Muscle layer of duodenum (tissue), 2 donors: ENCODE measurements around the gene UTS2R.

ENCODE experiments used
- H3K27ac ChIP-seq: one replicate; pipeline ENCODE4 v1.7.0; 2013; ENCODE audit warnings: mild to moderate bottlenecking, low read length
- H3K27me3 ChIP-seq: one replicate; pipeline ENCODE4 v1.7.0; 2013; ENCODE audit warnings: low read depth, mild to moderate bottlenecking, control low read depth, low read length
- H3K36me3 ChIP-seq, 2 donors: one replicate each; pipeline ENCODE4 v1.7.0; 2013; ENCODE audit warnings: low read length in 2 of 2, control low read depth in 1 of 2, mild to moderate bottlenecking in 1 of 2; ENCODE audit not compliant: insufficient read depth in 2 of 2, control insufficient read depth in 1 of 2
- H3K4me1 ChIP-seq, 2 donors: one replicate each; pipeline ENCODE4 v1.7.0; 2013; ENCODE audit warnings: low read length in 2 of 2, mild to moderate bottlenecking in 2 of 2, control low read depth in 1 of 2, moderate library complexity in 1 of 2; ENCODE audit not compliant: insufficient read depth in 2 of 2, control insufficient read depth in 1 of 2
- H3K4me3 ChIP-seq, 2 donors: one replicate each; pipeline ENCODE4 v1.7.0; 2013; ENCODE audit warnings: low read length in 2 of 2, low read depth in 1 of 2, mild to moderate bottlenecking in 1 of 2
- H3K9me3 ChIP-seq, 2 donors: one replicate each; pipeline ENCODE4 v1.7.0; 2013; ENCODE audit warnings: low read length in 2 of 2, control low read depth in 1 of 2, mild to moderate bottlenecking in 1 of 2; ENCODE audit not compliant: control insufficient read depth in 1 of 2
- donor health status: healthy.

UTS2R gene

DNA sequence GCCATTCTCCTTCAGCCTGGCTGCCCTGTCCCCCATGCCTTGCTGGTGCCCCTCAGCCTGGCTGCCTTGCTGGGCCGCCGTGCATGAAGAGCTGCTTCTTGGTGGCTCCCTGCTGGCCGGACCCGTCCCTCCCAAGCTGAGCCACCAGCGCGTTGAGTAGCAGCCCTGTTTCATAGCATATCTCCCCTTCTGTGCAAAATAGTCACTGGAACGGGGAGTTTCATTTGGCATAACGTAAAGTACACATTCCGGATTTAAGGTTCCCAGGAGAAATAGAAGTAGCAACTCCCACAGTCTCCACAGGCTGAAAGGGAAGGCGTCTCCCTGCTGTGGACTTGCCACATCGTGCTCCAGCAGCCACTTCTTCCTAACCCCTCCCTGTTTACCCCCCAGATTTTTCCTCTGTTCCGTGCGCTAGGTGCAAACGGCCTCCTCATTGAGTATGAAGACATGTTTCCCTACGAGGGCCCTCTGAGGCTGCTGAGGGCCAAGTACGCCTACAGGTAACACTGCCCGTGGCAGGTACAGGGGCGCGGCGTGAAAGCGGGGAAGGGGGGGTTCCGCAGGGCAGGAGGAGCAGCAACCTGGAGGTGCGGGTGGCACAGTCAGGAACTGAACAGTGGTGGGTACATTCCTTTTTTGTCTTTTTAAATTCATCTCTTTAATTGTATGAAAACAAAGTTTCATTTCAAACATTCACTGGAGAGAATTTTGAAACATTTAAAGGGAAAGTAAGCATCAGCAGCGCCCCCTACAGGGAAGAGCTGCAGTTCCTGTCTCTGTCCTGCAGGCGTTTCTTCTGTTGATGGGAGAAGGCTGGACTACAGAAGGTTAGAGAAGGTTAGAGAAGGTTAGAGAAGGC, 52.7 kb downstream of the UTS2R start:
- Histone ChIP-seq H3K27ac (no peak overlapping the region), H3K4me1 (peaks cover 0 to 6% of the 10 kb centered on the region in 2 donors), H3K9me3 (peaks cover 0 to 5% of the 10 kb centered on the region in 2 donors), H3K36me3 (peaks cover under 1 to 14% of the 10 kb centered on the region in 2 donors), H3K4me3 (no peak overlapping the region), H3K27me3 (no peaks in the 10 kb centered on the region)

DNA sequence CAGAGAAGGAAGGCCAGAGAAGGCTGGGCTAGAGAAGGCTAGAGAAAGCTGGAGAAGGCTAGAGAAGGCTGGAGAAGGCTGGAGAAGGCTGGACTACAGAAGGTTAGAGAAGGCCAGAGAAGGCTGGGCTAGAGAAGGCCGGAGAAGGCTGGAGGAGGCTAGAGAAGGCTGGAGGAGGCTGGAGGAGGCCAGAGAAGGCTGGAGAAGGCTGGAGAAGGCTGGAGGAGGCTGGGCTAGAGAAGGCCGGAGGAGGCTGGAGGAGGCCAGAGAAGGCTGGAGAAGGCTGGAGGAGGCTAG, 53.2 kb downstream of the UTS2R start:
- Histone ChIP-seq H3K4me3 (no peak overlapping the region), H3K27ac (no peak overlapping the region), H3K4me1 (peaks cover 0 to under 1% of the 10 kb centered on the region in 2 donors), H3K27me3 (no peaks in the 10 kb centered on the region), H3K36me3 (peaks cover 6 to 14% of the 10 kb centered on the region in 2 donors), H3K9me3 (peaks cover 0 to 5% of the 10 kb centered on the region in 2 donors)
